HT1080 (cell line): ENCODE data around the gene COG4. TPM values are rescaled to one million over a fixed set of nuclear protein-coding genes. Genes with fewer than 3 reads are reported as not detected.
A peak's percentile ranks its signal among the peaks of the same experiment; 100 is the strongest.

ENCODE experiments used
- DNase-seq: peaks from one replicate; pipeline ENCODE4 v3.0.0-alpha.2; 2015; ENCODE audit warnings: low read depth
- total RNA-seq: library from RNA; depleted of rRNA; stranded (reverse); fragments of >200 nt; shearing (Covaris generic); gene quantifications from 2 replicates; pipeline ENCODE4 v1.2.3, GENCODE V29; 2014

Gene COG4
- total RNA-seq, 1 experiment from 2014 or later, result 52.8 TPM

DNA sequence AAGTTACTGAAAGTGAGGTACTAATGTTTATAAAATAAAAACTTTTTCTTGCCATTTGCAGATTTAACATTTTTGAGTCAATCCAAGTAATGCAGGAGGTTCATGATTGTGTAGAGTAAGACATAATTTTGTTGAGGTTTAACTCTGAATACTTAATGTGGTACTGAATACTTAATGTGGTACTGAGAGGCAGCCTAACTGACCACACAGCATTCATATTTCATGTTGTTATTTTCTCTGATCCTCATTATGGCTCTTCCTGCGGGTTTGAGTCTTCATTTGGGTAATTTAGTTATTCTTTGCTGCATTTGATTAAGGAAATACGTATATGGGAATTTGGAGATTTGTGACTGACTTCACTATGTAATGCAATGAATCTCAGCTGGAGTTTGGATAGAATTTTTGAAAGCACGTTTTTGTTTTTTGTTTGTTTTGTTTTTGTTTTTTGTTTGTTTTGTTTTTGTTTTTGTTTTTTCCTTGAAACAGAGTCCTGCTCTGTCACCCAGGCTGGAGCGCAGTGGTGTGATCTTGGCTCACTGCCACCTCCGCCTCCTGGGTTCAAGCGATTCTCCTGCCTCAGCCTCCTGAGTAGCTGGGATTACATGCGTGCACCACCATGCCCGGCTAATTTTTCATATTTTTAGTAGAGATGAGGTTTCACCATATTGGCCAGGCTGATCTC lies 4.1 kb upstream of the COG4 start:
- no peak for DNase-seq

DNA sequence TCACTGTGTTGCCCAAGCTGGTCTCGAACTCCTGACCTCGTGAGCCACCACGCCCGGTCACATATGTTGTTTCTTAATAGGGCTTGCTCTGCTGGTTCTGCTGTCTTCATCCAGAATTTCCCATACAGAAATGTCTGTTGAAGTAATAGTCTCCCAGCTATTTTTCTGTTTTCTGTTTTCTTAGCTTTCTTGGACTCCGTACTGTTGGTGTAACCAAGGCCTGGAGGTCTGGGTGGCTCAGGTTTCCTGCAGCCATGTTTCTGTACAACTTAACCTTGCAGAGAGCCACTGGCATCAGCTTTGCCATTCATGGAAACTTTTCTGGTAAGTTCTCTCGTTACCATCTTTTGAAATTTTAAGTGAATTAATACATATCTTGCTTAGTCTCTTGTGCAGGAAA lies 3.0 kb upstream of the COG4 start:
- no peak for DNase-seq

DNA sequence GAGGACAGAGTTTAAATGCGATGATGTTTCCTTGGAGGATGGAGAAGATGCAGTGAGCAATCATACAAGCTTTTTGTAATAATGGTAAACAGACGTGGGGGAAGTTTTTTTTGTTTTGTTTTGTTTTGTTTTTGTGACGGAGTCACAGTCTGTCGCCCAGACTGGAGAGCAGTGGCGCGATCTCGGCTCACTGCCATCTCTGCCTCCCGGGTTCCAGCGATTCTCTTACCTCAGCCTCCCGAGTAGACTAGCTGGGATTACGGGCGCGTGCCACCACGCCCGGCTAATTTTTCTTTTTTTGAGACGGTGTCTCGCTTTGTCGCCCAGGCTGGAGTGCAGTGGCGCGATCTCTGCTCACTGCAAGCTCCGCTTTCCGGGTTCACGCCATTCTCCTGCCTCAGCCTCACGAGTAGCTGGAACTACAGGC lies 1.1 kb upstream of the COG4 start:
- peak; percentile 36 for DNase-seq

DNA sequence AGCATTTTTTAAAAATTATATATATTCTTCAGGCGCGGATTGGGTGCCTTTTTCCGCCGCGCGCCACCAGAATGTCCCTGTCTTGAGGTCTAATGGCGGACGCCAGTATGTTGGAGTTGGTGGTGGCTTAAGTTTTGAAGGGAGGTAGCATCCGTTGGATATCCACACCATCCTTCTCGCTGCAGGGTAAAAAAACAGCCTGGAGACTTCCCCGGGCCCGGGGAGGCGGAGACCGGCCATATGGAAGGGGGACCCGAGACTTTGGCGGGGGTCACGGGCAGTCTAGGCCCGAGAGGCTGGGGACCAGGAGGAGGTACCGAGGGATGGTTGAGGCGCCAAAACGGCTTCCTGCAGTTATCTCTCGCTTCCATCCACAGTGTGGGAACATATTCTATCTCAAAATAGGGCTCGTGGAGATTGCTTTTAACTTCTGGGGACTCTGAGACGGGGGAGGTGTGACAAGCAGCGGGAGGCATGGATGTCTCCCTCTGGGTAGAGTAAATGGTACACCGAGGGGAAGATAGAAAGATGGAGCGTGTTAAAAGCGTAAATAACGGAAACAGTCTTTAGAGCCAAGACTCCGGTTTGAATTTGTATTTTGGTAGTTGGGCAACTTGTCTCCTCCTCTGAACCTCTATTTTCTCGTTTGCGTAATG lies 517 bp upstream of the COG4 start, which contains the start of gene SF3B3:
TSS of gene SF3B3 (plus strand) at position 74 of the 656 bp plus-strand sequence. CDS start 2,841 bp downstream, outside the sequence.
- no peak for DNase-seq

DNA sequence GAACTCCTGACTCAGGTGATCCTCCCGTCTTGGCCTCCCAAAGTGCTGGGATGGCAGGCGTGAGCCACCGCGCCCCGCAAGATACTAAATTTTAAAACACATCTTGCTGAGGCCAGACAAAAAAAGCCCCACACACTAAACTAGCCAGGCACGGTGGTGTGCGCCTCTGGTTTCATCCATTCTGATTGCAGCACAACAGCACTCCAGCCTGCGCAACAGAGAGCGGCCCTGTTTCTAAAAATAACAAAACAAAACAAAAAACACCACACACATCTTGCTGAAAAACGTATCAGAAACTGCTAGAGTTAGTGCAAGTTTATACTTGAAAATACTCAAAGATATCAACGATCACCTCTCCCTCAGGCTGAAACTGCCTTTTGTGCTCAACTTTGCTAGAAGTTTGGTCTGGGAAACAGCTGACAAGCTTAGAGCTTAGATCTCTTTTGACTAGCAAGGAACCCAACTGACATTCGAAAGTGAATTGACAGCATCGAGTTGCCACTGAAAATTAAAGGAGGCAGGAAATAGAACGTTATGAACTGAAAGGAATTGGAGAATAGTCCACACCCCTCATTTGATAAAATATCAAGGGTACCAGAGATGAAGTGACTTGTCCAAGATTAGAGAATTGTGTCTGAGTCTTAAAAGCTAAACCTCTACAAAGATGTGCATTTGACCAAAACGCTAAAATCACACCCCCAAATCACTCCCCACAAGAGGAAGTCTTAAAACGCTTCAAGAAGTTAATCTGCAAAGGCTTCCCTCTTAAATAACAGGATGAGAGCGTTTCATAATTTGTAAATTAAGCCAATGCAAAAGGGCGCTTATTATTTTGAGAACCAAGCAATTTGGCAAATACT lies 908 bp downstream of the COG4 start:
- DNase-seq, result no peak

DNA sequence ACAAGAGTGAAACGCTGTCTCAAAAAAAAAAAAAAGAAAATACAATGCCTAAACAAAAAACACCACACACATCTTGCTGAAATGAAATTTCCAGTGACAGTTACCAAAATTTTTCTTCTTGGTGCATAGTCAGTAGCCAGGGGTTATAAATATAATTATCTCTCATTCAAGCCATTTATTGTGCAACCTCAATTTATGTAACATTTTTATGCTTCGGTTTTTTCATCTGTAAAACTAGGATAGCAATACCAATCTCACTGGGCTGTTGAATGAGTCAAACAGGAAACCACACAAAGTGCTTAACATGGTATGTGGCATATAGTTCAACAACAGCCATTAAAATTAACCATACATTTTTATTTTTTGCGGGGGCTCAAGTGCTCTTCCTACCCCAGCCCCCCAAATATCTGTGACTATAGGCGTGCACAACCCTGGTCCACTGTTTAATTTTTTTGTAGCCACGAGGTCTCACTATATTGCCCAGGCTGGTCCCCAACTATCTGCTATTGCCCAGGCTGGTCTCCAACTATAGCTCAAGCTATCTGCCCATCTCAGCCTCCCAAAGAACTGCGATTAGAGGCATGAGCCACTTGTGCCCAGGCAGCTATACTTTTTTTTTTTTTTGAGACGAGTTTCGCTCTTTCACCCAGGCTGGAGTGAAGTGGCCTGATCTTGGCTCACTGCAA lies 2.6 kb downstream of the COG4 start:
- peak; percentile 80 for DNase-seq

DNA sequence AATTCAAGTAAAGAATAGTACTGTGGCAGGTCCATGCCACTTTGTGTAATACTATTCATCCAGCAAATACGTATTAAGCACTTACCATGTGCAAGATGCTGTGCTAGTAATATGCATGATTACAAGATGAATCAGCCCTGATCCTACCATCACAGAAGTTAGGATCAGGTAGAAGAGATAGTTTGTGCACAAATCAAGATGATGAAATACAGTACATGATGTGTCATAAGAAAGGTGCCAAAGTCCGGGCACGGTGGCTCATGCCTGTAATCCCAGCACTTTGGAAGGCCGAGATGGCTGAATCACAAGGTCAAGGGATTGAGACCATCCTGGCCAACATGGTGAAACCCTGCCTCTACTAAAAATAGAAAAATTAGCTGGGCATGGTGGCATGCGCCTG lies 10.9 kb downstream of the COG4 start:
- peak; percentile 75 for DNase-seq

- DNase-seq, result no peak
These were observed 11.5 kb downstream of the COG4 start for GRCh38 chr16:70511833-70512232.

DNA sequence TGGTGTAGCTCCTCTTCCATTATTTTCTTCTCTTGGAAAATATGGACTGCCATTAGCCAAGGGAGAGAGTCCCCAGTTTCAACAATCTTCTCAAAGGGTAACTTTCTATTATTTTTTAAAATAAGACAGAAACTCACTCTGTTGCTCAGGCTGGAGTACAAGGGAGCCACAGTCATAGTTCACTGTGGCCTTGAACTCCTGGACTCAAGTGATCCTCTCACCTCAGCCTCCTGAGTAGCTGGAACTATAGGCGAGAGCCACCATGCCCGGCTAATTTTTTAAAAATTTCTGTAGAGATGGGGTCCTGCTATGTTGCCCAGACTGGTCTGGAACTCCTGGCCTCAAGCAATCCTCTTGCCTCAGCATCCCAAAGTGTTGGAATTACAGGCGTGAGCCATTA lies 13.1 kb downstream of the COG4 start:
- DNase-seq, result no peak

DNA sequence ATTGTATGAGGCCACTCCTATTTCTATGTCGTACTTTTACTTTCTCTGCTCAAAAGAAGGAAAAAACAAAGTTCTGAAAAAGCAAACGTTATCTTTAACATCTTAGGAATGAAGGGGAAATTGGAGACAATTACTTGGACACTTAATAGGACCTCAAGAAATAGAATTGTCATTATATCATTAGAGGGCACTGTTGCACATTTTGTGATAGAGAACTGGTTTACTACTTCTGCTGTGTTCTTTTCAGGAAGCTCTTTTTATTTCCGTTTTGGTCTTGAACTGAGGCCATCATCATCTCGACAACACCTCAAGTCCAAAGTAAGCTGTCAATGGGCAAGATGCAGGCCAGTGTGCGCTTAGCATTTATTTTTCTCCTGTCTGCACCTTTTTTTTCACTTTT lies 14.6 kb downstream of the COG4 start:
- DNase-seq, result peak; percentile 36

DNA sequence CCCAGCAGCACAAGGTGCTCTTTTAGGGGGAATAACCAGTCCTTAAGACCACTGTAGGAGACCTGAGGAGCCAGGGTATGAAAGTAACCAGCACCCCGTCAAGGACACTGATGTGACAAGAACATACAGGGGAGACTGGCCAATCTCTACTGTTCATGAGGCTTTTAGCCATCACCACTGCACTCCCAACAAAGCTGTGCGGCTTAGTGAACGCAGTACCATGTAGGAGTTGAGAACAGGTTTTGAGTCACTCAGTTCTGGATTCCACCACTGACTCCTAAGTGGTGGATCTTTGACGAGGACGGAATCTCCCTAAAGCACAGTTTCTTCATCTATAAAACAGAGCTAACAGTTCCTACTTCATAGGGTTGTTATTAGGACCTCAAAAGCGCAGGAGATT lies 26.8 kb downstream of the COG4 start:
- no peak for DNase-seq

- DNase-seq, result no peak
These were observed 27.8 kb downstream of the COG4 start for GRCh38 chr16:70495425-70496182.

GRCh38 chr16:70494777-70495176 lies 28.6 kb downstream of the COG4 start:
- no peak for DNase-seq

DNA sequence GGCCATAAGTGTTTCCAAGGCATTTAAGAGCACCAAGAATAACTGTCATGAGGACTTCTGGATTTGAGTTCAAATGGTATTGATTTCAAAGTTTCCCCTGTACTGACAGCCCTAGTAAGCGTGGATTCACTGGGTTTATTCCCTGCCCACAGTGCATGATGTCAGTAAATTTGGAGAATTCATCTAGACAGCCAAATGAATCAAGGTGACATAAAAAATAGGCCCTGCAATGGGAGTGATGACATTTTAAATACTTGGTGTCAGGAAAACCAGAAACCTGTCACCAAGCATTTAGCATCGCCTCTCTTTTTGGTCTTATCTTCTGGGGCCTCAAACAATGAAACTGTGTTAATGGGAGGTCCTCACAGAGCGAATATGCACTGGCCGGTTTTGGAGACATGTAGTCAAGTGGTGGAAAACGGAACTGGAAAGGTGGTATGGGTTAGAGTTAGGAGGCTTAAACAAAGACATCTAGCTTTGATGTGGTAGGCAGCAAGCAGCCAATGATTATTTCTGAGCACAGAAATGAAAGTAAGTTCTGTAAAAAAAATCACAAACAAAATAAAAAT lies 29.1 kb downstream of the COG4 start:
- no peak for DNase-seq

DNA sequence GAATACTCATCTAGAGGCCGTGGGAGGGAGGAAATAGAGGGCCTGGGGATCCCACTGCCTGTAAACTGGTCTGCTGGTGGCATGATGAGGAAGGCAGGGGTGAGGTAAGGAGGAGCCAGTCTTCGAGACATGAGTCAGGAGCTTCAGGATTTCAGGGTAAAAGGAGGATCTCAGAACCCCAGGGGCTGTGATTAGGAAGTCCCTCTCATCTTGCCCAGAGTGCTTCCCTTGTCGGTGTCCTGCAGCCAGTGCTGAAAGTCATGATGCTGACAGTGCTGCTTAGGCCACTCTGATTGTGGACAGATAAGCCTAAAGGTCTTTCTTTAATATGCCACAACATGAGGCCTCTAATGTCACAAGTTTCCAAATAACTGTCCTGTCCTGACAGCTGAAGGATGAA lies 29.6 kb downstream of the COG4 start:
- DNase-seq, result no peak

- no peak for DNase-seq
These were observed 33.1 kb downstream of the COG4 start for GRCh38 chr16:70490261-70490660.

- DNase-seq, result no peak
These were observed 38.5 kb downstream of the COG4 start for GRCh38 chr16:70484867-70485266.

- no peak for DNase-seq
These were observed 39.9 kb downstream of the COG4 start for GRCh38 chr16:70483426-70483825.

DNA sequence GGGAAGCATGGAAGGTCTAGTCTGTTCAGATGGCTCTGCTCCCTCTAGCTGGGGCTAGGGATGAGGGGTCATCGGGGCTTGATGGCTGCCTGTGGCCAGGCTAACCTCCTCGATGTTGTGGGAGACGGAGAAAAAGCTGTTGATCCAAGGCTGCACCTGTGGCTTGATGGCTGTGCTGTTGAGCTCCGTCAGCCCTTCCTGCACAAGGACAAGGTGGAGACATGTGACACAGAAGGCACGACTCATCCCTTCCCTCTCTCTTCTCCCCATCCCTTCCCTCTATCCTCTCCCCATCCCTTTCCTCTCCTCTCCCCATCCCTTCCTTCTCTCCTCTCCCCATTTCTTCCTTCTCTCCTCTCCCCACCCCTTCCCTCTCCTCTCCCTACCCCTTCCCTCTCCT lies 40.7 kb downstream of the COG4 start:
- peak; percentile 58 for DNase-seq

DNA sequence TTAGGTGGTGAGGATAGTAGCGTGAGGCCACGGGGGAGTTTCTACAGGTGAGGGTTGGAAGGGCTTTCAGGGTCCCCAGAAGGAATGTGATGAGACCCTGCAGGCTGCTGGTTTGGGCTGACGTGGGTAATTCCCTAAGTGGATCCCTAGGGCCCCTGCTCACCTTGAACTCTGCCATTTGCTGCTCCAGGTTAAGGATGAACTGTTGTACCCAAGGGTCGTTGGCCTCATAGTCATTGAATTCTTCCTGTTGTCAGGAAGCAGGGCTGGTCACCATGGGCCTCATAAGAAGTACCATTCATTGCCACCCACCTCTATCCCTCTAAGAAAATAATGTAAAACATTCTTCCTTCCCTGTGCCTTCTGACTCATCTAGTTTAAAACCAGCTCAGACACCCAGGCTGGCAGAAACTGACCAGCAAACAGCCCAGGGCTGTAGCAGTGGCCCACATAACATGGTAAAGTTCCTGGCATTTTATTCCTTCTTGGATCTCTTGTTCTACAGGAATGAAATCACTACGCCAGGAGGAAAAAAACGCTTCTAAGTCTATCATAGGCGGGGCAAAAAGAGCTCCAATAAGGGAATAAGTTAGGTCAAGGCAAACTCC lies 41.3 kb downstream of the COG4 start:
- peak; percentile 65 for DNase-seq
